IMR-90 (cell line): ENCODE data around the gene PCK1.

Source experiments
- MXI1 ChIP-seq: IDR thresholded peaks from 2 replicates; pipeline ENCODE4 v1.6.1; 2012; ENCODE audit warnings: low read depth, mild to moderate bottlenecking, low read length, moderate library complexity, borderline replicate concordance
- POLR2A ChIP-seq: IDR thresholded peaks from 2 replicates; pipeline ENCODE4 v1.6.1; 2012; ENCODE audit warnings: mild to moderate bottlenecking, low read depth, low read length
- SMC3 ChIP-seq: fragments of 150-350 bp; IDR thresholded peaks from 2 replicates; pipeline ENCODE4 v1.6.1; 2016; ENCODE audit warnings: low read depth, mild to moderate bottlenecking, antibody characterized with exemption, low read length, moderate library complexity
- TF ChIP-seq, protein P1 (sequence below): conservative IDR thresholded peaks from 2 replicates; pipeline ENCODE4 v1.5.1; 2012; ENCODE audit warnings: mild to moderate bottlenecking, low read depth, low read length, improper control_type of control experiment
- TF ChIP-seq, protein P2 (sequence below): fragments of 150-350 bp; IDR thresholded peaks from 2 replicates; pipeline ENCODE4 v1.6.1; 2016; ENCODE audit warnings: low read depth, mild to moderate bottlenecking, low read length, moderate library complexity, borderline replicate concordance

DNA sequence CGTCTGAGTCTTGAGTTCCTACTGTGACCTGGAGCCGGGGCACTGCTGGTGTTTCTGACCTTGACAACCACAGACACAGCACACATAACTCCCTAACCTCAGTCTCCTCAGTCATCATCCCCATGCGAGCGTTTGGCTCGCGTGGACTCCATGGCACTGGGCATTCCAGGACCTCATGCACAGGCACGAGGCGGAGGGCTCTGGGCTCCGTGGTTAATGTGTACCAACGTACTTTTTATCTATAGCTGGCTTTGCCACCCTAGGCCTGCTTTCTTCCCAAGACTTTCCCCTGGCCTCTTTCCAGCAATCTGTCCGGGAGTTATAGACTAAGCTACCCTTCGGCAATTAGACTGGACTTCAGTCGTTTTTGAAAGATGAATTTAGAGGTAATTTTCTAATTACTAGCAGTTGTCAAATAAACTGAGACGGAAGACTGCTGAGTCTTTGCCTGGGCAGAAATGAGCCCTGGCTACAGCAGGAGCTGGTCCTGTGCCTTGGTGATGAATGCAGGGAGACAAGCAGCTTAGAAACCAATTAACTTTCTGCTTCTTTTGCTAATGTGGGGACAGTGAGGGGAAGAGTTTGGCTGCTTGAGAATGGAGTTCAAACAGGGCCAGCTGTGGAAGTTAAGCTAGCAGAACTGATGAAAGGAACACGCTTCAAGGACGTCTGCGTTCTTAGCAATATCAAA, 19.9 kb upstream of the PCK1 start:
- TF ChIP-seq, protein P1, sequence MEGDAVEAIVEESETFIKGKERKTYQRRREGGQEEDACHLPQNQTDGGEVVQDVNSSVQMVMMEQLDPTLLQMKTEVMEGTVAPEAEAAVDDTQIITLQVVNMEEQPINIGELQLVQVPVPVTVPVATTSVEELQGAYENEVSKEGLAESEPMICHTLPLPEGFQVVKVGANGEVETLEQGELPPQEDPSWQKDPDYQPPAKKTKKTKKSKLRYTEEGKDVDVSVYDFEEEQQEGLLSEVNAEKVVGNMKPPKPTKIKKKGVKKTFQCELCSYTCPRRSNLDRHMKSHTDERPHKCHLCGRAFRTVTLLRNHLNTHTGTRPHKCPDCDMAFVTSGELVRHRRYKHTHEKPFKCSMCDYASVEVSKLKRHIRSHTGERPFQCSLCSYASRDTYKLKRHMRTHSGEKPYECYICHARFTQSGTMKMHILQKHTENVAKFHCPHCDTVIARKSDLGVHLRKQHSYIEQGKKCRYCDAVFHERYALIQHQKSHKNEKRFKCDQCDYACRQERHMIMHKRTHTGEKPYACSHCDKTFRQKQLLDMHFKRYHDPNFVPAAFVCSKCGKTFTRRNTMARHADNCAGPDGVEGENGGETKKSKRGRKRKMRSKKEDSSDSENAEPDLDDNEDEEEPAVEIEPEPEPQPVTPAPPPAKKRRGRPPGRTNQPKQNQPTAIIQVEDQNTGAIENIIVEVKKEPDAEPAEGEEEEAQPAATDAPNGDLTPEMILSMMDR = no peak
- TF ChIP-seq, protein P2, sequence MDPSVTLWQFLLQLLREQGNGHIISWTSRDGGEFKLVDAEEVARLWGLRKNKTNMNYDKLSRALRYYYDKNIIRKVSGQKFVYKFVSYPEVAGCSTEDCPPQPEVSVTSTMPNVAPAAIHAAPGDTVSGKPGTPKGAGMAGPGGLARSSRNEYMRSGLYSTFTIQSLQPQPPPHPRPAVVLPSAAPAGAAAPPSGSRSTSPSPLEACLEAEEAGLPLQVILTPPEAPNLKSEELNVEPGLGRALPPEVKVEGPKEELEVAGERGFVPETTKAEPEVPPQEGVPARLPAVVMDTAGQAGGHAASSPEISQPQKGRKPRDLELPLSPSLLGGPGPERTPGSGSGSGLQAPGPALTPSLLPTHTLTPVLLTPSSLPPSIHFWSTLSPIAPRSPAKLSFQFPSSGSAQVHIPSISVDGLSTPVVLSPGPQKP = no peak
- TF ChIP-seq POLR2A = no peak
- no peak for TF ChIP-seq SMC3
- no peak for TF ChIP-seq MXI1
